Lower leg skin (tissue), 4 donors: ENCODE measurements around the gene ARSB. TPM values are rescaled to one million over a fixed set of nuclear protein-coding genes. Genes with fewer than 3 reads are reported as not detected.

ENCODE experiments used
- DNase-seq, 2 donors: peaks; one replicate each; pipeline ENCODE4 v3.0.0-alpha.2; 2019; ENCODE audit warnings: low spot score in 2 of 2
- H3K4me3 ChIP-seq: fragments of 200-600 bp; sonication (generic); 2 replicates; pipeline ENCODE4 v1.5.1; 2017; ENCODE audit warnings: mild to moderate bottlenecking, low read depth; ENCODE audit not compliant: poor library complexity, severe bottlenecking
- CTCF ChIP-seq, 3 donors: fragments of 450-650 bp; IDR thresholded peaks; one replicate each; pipeline ENCODE4 v1.5.1; 2016; ENCODE audit warnings: antibody characterized with exemption in 3 of 3, mild to moderate bottlenecking in 3 of 3, moderate library complexity in 2 of 3
- POLR2A ChIP-seq, 2 donors: fragments of 450-650 bp; IDR thresholded peaks; one replicate each; pipeline ENCODE4 v1.6.1; 2016 to 2017; ENCODE audit warnings: antibody characterized with exemption in 2 of 2, mild to moderate bottlenecking in 1 of 2, moderate library complexity in 1 of 2
- WGBS, 2 donors: methylation state at CpG; one replicate each; pipeline ENCODE4 v1.1.5; 2018; 5-methylcytosine and 5-hydroxymethylcytosine counted together
- intact Hi-C: fragments of 100-400 bp; cut with DNase I; formaldehyde crosslinking; loops from one replicate; pipeline ENCODE4 v1.15.0; 2023; ENCODE audit warnings: low total_unique reads
- total RNA-seq, 4 donors: library from RNA; depleted of rRNA; stranded (reverse); fragments of >200 nt; gene quantifications; one replicate each; pipeline ENCODE4 v1.1.0, GENCODE V29; 2016

ARSB gene
- total RNA-seq, 4 donors from 2014 or later: 2.0 to 5.5 (median 2.4) TPM

- TF ChIP-seq CTCF (IDR thresholded peaks at IDR 0.05): no peak
- no peak overlapping the region for H3K4me3 ChIP-seq
- WGBS, 2 donors: 47 to 51% methylated on average over 2 of the region's 2 CpGs
- intact Hi-C loops: no loop called here
- DNase-seq: no peak
These were observed 253.2 kb downstream of the ARSB start for GRCh38 chr5:78731884-78732283.

GRCh38 chr5:78730300-78731094, 254.6 kb downstream of the ARSB start:
- WGBS, 2 donors: 97 to 100% methylated on average over 1 of the region's 1 CpG
- TF ChIP-seq POLR2A (IDR thresholded peaks at IDR 0.05): no peak
- TF ChIP-seq CTCF (IDR thresholded peaks at IDR 0.05): no peak
- H3K4me3 ChIP-seq: no peak overlapping the region
- intact Hi-C loops: no loop called here
- no peak for DNase-seq

GRCh38 chr5:78727786-78728761, 257.0 kb downstream of the ARSB start:
- no peak for DNase-seq
- intact Hi-C loops: no loop called here
- 87 to 92% methylated on average over 7 of the region's 7 CpGs for WGBS, 2 donors
- TF ChIP-seq CTCF (IDR thresholded peaks at IDR 0.05) (no peak), POLR2A (IDR thresholded peaks at IDR 0.05) (no peak)
- no peak overlapping the region for H3K4me3 ChIP-seq

Other genes with a start within 250 kb of the ARSB start
- 1 to 10 TPM in 1 of 4 donors, under 1 TPM in 2, not detected in 1; 0.42 to 1.0 (median 0.91) TPM for gene DMGDH, start 84.4 kb upstream of the ARSB start, total RNA-seq
- 1 to 10 TPM in 3 of 4 donors, under 1 TPM in 1; 0.42 to 5.4 (median 1.8) TPM for gene BHMT2, start 84.5 kb upstream of the ARSB start, total RNA-seq
- under 1 TPM in 1 of 4 donors, not detected in 3; 0.83 TPM for gene BHMT, start 126.5 kb upstream of the ARSB start, total RNA-seq